Neural cell (in vitro differentiated cells): ENCODE data around the gene ZDHHC16. TPM values are rescaled to one million over a fixed set of nuclear protein-coding genes. Genes with fewer than 3 reads are reported as not detected.
A peak's percentile ranks its signal among the peaks of the same experiment; 100 is the strongest.

Source experiments
- H2AFZ ChIP-seq: fragments of 200-600, 300-800 bp; sonication (generic), shearing (Covaris generic); 2 replicates; pipeline ENCODE4 v1.6.0; 2014; ENCODE audit warnings: low read depth, mild to moderate bottlenecking, antibody characterized with exemption, low read length, moderate library complexity
- H3F3A ChIP-seq: fragments of 200-600 bp; shearing (Covaris generic); 2 replicates; pipeline ENCODE4 v1.6.1; 2016; ENCODE audit warnings: mild to moderate bottlenecking, moderate library complexity, mixed read lengths, antibody characterized with exemption, low read length; ENCODE audit not compliant: insufficient read depth, poor library complexity, severe bottlenecking
- H3K27ac ChIP-seq: fragments of 200-600, 300-800 bp; sonication (generic), shearing (Covaris generic); 2 replicates; pipeline ENCODE4 v1.5.1; 2014; ENCODE audit warnings: mild to moderate bottlenecking, low read length, moderate library complexity
- H3K27me3 ChIP-seq: fragments of 300-800, 200-600 bp; sonication (generic), shearing (Covaris generic); 2 replicates; pipeline ENCODE4 v1.6.0; 2014; ENCODE audit warnings: mild to moderate bottlenecking, low read depth, low read length, moderate library complexity; ENCODE audit not compliant: insufficient read depth
- H3K36me3 ChIP-seq: fragments of 300-800, 200-600 bp; sonication (generic), shearing (Covaris generic); 2 replicates; pipeline ENCODE4 v1.5.1; 2014; ENCODE audit warnings: mild to moderate bottlenecking, antibody characterized with exemption, low read length, moderate library complexity; ENCODE audit not compliant: insufficient read depth
- H3K4me2 ChIP-seq: fragments of 300-800, 200-600 bp; sonication (generic), shearing (Covaris generic); 2 replicates; pipeline ENCODE4 v1.6.0; 2014; ENCODE audit warnings: mild to moderate bottlenecking, low read length
- H3K4me3 ChIP-seq: fragments of 300-800, 200-600 bp; sonication (generic), shearing (Covaris generic); 2 replicates; pipeline ENCODE4 v1.5.1; 2014; ENCODE audit warnings: mild to moderate bottlenecking, low read length, moderate library complexity
- H3K79me2 ChIP-seq: fragments of 200-600 bp; shearing (Covaris generic); replicated peaks from 2 replicates; pipeline ENCODE4 v1.6.0; 2014; ENCODE audit warnings: mild to moderate bottlenecking, low read length, moderate library complexity; ENCODE audit not compliant: insufficient read depth
- H3K9ac ChIP-seq: fragments of 300-800, 200-600 bp; sonication (generic), shearing (Covaris generic); 2 replicates; pipeline ENCODE4 v1.6.1; 2016; ENCODE audit warnings: mild to moderate bottlenecking, low read length, mixed read lengths
- H3K9me2 ChIP-seq: fragments of 200-600 bp; shearing (Covaris generic); 2 replicates; pipeline ENCODE4 v1.6.1; 2016; ENCODE audit warnings: mild to moderate bottlenecking, low read length, mixed read lengths; ENCODE audit not compliant: insufficient read depth
- H3K9me3 ChIP-seq: fragments of 200-600, 300-800 bp; sonication (generic), shearing (Covaris generic); 2 replicates; pipeline ENCODE4 v1.6.1; 2016; ENCODE audit warnings: mild to moderate bottlenecking, mixed run types, low read length, moderate library complexity, mixed read lengths
- H4K20me1 ChIP-seq: fragments of 200-600 bp; shearing (Covaris generic); 2 replicates; pipeline ENCODE4 v1.6.1; 2016; ENCODE audit warnings: mild to moderate bottlenecking, mixed run types; ENCODE audit not compliant: insufficient read depth
- EP300 ChIP-seq: fragments of 450-650 bp; conservative IDR thresholded peaks from 2 replicates; pipeline ENCODE4 v1.6.1; 2014; ENCODE audit warnings: antibody characterized with exemption, mild to moderate bottlenecking, moderate library complexity; ENCODE audit not compliant: poor library complexity, severe bottlenecking
- EZH2 ChIP-seq: fragments of 200-600, 300-800 bp; shearing (Covaris generic), sonication (generic); IDR thresholded peaks from 2 replicates; pipeline ENCODE4 v1.6.1; 2014; ENCODE audit warnings: antibody characterized with exemption, low read length, borderline replicate concordance, mild to moderate bottlenecking; ENCODE audit not compliant: insufficient read depth, poor library complexity, severe bottlenecking
- MXI1 ChIP-seq: fragments of 450-650 bp; conservative IDR thresholded peaks from 2 replicates; pipeline ENCODE4 v1.6.1; 2014; ENCODE audit warnings: antibody characterized with exemption, mild to moderate bottlenecking; ENCODE audit not compliant: poor library complexity, severe bottlenecking
- POLR2AphosphoS5 ChIP-seq: IDR thresholded peaks from 2 replicates; pipeline ENCODE4 v1.6.1; 2012
- RAD21 ChIP-seq: fragments of 450-650 bp; conservative IDR thresholded peaks from 2 replicates; pipeline ENCODE4 v1.6.1; 2014; ENCODE audit warnings: antibody characterized with exemption, mild to moderate bottlenecking, moderate library complexity
- SMC3 ChIP-seq: fragments of 450-650 bp; conservative IDR thresholded peaks from 2 replicates; pipeline ENCODE4 v1.6.1; 2014; ENCODE audit warnings: antibody characterized with exemption, mild to moderate bottlenecking, moderate library complexity; ENCODE audit not compliant: poor library complexity
- TAF1 ChIP-seq: IDR thresholded peaks from 2 replicates; pipeline ENCODE4 v1.6.1; 2012; ENCODE audit warnings: low read depth
- polyA plus RNA-seq: library from polyadenylated mRNA; depleted of rRNA; stranded (reverse); fragments of >200 nt; gene quantifications from 2 replicates; pipeline ENCODE4 v1.2.3, GENCODE V29; 2014
- TF ChIP-seq, protein P1 (sequence below): IDR thresholded peaks from 2 replicates; pipeline ENCODE4 v1.6.1; 2012; ENCODE audit warnings: borderline replicate concordance
- TF ChIP-seq, protein P2 (sequence below): fragments of 450-650 bp; IDR thresholded peaks from 2 replicates; pipeline ENCODE4 v1.5.1; 2014; ENCODE audit warnings: antibody characterized with exemption, mild to moderate bottlenecking, moderate library complexity; ENCODE audit not compliant: poor library complexity, severe bottlenecking

Gene ZDHHC16
- polyA plus RNA-seq, 1 donor from 2014 or later, result 34.3 TPM

DNA sequence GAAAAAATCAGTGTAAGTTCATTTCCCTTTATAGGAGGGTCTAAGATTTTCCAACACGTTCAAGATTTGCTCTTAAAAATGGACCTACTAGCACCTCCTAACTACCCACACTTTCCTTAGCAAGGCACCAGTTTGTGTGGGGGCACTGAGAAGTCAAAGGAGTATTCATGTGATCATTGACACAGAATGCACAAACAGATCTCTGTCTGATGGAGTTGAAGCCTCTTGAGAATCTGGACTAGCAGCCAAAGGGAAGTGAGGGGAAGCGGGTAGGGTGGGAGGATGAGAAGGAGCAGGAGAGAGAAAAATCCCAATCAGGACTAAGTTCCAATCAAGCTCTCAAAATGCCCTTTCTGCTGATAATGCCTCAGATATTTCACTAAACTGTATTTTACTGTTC, 48.2 kb downstream of the ZDHHC16 start:
- Histone ChIP-seq H3K4me2 (no peak overlapping the region), H3K4me3 (no peak overlapping the region), H3K79me2 (peaks cover 50% of the 10 kb centered on the region), H3K9me3 (no peaks in the 10 kb centered on the region), H3F3A (no peaks in the 10 kb centered on the region), H3K36me3 (no peaks in the 10 kb centered on the region), H4K20me1 (no peaks in the 10 kb centered on the region), H3K27ac (no peak overlapping the region), H3K9ac (no peak overlapping the region), H3K27me3 (peaks cover 5% of the 10 kb centered on the region), H2AFZ (no peak overlapping the region), H3K9me2 (no peaks in the 10 kb centered on the region)
- TF ChIP-seq, protein P1, sequence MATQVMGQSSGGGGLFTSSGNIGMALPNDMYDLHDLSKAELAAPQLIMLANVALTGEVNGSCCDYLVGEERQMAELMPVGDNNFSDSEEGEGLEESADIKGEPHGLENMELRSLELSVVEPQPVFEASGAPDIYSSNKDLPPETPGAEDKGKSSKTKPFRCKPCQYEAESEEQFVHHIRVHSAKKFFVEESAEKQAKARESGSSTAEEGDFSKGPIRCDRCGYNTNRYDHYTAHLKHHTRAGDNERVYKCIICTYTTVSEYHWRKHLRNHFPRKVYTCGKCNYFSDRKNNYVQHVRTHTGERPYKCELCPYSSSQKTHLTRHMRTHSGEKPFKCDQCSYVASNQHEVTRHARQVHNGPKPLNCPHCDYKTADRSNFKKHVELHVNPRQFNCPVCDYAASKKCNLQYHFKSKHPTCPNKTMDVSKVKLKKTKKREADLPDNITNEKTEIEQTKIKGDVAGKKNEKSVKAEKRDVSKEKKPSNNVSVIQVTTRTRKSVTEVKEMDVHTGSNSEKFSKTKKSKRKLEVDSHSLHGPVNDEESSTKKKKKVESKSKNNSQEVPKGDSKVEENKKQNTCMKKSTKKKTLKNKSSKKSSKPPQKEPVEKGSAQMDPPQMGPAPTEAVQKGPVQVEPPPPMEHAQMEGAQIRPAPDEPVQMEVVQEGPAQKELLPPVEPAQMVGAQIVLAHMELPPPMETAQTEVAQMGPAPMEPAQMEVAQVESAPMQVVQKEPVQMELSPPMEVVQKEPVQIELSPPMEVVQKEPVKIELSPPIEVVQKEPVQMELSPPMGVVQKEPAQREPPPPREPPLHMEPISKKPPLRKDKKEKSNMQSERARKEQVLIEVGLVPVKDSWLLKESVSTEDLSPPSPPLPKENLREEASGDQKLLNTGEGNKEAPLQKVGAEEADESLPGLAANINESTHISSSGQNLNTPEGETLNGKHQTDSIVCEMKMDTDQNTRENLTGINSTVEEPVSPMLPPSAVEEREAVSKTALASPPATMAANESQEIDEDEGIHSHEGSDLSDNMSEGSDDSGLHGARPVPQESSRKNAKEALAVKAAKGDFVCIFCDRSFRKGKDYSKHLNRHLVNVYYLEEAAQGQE, result no peak
- TF ChIP-seq, protein P2, sequence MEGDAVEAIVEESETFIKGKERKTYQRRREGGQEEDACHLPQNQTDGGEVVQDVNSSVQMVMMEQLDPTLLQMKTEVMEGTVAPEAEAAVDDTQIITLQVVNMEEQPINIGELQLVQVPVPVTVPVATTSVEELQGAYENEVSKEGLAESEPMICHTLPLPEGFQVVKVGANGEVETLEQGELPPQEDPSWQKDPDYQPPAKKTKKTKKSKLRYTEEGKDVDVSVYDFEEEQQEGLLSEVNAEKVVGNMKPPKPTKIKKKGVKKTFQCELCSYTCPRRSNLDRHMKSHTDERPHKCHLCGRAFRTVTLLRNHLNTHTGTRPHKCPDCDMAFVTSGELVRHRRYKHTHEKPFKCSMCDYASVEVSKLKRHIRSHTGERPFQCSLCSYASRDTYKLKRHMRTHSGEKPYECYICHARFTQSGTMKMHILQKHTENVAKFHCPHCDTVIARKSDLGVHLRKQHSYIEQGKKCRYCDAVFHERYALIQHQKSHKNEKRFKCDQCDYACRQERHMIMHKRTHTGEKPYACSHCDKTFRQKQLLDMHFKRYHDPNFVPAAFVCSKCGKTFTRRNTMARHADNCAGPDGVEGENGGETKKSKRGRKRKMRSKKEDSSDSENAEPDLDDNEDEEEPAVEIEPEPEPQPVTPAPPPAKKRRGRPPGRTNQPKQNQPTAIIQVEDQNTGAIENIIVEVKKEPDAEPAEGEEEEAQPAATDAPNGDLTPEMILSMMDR, result no peak
- TF ChIP-seq RAD21, result no peak
- no peak for TF ChIP-seq POLR2AphosphoS5
- no peak for TF ChIP-seq EP300
- TF ChIP-seq TAF1, result no peak
- no peak for TF ChIP-seq EZH2
- no peak for TF ChIP-seq MXI1
- TF ChIP-seq SMC3, result no peak

DNA sequence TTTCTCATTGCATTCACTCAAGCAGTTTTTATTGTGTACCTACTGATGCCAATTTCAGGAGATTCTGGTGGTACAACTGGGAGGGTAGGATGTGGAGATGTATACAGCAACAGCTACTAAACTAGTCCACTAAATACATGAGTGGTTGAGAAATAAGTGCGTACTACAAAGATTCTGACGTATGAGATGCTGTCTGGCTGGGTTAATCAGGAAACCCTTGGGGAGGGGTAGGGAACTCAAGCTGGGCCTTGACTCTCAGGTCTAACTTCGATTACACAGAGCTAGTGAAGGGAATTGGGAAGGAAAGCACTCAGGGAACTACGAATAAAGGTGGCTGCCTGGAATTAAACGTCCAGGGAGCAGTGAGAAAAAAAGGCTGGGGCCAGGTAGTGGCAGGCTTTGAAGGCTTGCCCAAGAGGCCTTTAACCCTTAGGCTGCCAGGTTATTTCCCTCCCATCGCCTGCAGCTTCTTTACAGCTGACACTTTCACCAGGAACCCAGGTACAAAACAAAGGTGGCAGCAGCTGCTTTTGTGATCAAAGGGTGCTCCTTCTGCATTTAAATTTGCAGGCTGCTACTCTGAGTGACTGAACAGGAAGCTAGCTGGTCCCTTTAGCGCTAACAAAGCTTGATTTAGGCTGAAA, 49.0 kb downstream of the ZDHHC16 start:
- H4K20me1 ChIP-seq, result no peaks in the 10 kb centered on the region
- TF ChIP-seq SMC3 (no peak), RAD21 (no peak), EZH2 (no peak), POLR2AphosphoS5 (no peak), EP300 (no peak), MXI1 (no peak)
- TF ChIP-seq, protein P1, result no peak
- no peak overlapping the region for H3K4me2 ChIP-seq
- no peaks in the 10 kb centered on the region for H3K36me3 ChIP-seq
- peaks cover 13% of the 10 kb centered on the region for H3K27me3 ChIP-seq
- H3F3A ChIP-seq, result peaks cover 5% of the 10 kb centered on the region
- H3K79me2 ChIP-seq, result peaks cover 50% of the 10 kb centered on the region
- no peak overlapping the region for H2AFZ ChIP-seq
- no peaks in the 10 kb centered on the region for H3K9me2 ChIP-seq
- no peak overlapping the region for H3K27ac ChIP-seq
- H3K9ac ChIP-seq, result no peak overlapping the region
- peak overlapping the region; percentile 51 for H3K4me3 ChIP-seq
- no peaks in the 10 kb centered on the region for H3K9me3 ChIP-seq
